Iris pigment epithelial cell (primary cell): ENCODE measurements around the gene PPP6R2.
"Not testable (repeated sequence)": the region's sequence is repeated elsewhere in the genome, so short reads cannot be mapped to it uniquely, and the experiment has no call there.

Experiments used
- DNase-seq: peaks from one replicate; pipeline ENCODE4 v3.0.0-alpha.2; 2011; ENCODE audit warnings: low read depth

The PPP6R2 gene

DNA sequence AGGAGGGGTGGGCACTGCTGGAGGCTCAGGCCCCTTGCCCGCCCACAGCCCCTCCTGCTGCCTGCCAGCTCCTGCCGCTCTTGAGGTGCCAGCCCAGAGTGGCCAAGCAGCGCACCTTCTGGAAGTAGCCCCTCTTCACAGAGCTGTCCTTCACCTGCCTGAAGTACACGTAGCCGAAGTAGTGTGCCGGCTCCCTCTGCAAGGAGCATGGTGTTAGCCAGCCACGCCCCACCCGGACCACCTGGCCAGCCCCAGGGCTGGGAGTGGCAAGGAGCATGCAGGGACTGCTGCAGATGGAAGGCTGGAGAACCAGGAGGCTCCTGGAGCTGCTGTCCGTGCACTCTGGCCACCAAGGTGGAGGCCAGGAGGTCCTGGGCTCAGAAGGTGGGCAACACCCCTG, 25.9 kb upstream of the PPP6R2 start:
- DNase-seq = no peak

DNA sequence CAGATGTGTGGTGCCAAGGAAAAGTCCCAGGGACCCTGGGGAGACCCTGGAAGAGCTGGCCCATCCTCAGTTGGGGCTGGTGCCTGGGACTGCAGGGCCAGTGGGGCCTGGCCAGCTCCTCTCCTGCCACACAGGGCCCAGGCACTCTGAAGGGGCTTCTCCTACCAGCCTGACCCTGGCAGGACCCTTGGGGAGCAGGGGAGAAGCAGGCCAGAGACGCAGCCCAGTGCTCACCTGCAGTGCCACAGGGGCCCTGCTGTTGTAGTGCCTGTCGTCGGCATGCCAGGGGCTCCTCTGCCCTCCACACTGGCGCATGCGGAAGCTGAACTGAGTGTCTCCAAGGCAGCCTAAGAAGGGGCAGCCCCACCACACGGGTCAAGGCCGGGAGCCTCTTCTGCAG, 25.5 kb upstream of the PPP6R2 start:
- DNase-seq = no peak

DNA sequence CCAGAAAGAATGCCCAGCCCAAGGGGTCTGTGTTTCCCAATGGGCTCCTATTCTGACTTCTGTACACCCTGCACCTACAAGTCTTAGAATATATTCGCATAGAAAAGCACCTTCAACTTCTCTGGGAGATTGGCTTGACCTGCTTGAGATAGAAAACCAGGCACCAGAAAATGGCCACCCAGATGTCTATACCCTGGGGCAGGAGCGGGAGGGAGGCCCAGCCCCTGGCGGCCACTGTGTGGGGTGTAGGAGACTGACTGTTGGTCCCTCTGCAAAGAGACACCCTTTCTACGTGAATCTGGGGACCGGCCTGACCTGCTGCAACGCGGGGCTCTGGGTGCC, 24.8 kb upstream of the PPP6R2 start:
- no peak for DNase-seq

DNA sequence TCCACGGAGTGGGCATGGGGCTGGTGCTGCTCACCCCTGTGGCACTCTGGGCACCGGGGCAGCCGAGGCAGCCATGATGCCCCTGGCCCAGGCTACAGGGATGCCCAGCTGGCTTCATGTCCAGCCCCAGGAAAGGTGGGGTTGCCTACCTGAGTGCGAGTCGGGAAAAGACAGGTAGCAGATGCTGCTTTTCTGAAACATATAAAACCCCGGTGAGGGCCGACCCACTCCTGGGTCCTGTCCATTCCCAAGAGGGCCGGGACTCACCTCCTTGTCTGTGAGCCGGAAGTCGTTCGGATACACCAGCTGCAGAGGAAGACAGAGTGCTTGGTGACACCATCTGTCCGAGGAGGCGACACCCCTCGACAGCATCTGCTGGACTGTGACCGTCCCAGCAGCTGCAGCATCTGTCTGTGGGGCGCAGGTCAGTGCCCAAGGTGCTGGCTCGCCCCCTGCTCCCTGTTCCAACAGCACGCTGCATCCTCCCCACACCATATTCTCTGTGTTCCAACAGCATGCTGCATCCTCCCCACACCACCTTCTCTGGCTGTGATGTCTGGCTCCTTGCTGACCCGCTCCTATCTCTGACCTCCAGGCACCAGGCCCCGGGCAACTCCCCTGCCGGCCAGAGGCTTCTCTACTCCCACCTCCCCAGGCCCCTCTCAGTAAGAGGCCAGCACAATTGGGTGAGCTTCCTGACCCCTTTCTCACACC, 24.3 kb upstream of the PPP6R2 start:
- DNase-seq = no peak

DNA sequence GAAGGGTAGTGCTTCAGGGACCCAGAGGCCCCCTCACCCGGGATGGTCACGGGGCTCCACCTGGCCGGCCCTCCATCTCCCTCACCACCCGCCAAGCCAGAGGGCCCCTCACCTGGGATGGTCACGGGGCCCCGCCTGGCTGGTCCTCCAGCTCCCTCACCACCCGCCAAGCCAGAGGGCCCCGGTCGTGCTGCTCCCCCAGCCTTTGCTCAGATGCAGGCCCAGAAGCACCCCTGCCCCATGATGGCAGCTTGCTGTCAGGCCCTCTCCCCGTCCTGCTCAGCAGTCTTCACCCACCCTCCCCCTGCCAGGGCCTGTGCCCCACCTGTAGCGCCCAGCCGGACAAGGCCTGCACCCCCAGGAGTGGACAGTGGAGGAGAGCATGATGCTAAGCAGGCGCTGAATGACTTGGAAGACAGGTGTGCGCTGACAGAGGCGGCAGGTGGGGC, 23.6 kb upstream of the PPP6R2 start:
- DNase-seq = no peak

DNA sequence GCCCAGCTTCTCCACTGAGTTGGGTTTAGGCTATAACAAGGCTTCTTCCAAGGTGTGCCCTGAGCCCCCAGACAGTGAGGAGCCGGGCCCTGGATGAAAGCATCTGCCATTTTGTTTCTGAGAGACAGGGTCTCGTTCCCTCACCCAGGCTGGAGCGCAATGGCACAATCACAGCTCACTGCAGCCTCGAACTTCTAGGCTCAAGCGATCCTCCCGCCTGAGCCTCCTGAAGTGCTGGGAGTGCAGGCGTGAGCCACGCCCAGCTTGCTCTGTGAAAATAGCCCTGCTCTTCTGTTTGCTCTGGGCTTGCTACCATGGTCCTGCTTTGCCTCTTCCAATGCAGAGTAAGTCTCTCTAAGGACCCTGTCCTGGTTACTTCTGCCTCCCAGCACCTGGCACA, 23.0 kb upstream of the PPP6R2 start:
- DNase-seq = no peak

DNA sequence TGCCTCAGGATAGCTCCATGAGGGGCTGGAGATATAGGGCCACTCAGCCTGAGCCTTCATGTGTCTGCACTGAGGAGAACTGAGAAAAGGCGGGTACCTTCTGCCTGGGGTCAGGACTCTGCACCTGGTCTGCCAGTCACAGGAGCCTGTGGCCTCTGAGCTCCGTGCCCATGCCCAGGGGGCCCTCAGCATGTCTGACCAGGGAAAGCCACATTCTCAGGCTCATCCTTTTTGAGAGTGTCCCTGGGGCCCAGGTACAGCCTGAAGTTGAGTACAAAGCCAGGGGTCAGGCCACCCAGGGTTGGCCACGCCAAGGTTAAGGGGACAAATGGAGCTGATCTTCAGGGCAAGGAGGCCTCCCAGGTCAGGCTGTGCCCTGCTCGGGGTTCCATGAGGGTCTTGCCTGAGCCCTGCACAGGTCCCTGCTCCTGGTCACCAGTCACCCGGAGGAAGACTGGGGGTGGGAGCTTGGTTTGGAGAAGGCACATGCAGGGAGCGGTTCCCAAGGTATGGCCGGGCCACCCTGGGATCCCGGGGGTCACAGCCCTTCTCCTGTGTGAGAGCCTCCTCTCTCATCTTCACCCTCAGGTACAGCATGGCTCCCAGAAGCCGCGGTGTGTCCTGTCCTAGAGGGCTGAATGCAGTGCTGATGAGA, 22.3 kb upstream of the PPP6R2 start:
- DNase-seq = no peak

DNA sequence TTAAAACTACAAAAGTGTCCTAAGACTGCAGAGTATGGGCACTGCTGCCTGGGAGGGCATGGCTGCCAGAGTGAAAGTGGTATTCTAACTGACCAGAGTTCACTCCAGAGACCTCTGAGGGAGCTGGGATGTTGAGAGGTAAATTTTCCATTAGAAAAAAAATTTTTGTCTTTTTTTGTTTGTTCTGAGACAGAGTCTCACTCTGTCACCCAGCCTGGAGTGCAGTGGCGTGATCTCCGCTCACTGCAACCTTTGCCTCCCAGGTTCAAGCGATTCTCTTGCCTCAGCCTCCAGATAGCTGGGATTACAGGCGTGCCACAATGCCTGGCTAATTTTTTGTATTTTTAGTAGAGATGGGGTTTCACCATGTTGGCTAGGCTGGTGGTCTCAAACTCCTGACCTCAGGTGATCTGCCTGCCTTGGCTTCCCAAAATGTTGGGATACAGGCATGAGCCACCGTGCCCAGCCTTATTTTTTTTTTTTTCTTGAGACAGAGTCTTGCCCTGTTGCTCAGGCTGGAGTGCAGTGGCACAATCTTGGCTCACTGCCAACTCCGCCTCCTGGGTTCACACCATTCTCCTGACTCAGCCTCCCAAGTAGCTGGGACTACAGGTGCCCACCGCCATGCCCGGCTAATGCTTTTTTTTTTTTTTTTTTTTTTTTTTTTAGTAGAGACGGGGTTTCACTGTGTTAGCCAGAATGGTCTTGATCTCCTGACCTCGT, 20.6 kb upstream of the PPP6R2 start:
- DNase-seq = not testable (repeated sequence)

DNA sequence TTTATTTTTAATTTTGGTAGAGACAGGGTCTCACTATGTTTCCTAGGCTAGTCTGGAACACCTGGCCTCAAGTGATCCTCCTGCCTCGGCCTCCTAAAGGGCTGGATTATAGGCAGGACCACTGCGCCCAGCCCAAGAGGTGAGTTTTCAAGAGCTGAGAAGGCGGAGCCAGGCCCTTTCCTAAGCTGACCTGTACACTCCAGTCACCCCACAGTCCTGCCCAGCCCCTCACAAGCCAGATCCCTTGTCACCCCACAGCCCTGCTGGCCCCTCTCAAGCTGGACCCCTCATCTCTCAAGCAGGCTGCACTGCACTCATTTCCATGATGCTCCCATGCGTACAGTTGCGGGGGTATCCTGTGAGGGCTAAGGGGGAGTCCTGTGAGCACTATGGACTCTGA, 19.2 kb upstream of the PPP6R2 start:
- no peak for DNase-seq

DNA sequence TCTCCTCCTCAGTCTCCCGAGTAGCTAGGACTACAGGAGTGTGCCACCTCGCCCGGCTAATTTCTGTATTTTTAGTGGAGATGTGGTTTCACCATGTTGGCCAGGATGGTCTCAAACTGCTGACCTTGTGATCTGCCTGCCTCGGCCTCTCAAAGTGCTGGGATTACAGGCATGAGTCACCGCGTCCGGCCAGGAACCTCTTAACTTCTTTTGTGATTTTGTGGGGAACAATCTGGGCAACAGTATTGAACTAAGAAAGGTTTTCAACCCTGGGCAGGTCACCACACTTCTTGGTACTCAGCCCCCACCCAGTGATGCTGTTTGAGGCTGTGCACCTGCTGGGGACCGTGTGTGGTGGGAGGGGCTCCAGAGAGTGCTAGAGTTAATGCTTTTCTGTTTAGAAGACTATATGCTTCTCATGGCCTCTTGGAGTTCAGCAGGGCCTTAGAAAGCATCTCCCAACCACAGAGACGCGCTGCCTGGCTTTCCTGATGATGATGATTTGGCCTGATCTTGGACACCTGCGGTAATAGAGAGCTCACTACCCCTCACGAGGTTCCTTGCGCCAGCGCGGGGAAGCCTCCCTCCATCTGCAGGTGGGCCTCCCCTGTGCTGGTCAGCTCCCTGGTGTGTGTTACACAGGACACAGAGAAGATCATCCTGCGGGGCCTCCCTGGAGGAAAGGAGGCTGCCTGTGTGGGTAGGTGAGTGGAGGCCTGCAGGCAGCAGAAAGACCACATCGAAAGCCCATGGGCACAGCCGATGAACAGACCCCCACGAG, 17.5 kb upstream of the PPP6R2 start:
- DNase-seq = no peak

DNA sequence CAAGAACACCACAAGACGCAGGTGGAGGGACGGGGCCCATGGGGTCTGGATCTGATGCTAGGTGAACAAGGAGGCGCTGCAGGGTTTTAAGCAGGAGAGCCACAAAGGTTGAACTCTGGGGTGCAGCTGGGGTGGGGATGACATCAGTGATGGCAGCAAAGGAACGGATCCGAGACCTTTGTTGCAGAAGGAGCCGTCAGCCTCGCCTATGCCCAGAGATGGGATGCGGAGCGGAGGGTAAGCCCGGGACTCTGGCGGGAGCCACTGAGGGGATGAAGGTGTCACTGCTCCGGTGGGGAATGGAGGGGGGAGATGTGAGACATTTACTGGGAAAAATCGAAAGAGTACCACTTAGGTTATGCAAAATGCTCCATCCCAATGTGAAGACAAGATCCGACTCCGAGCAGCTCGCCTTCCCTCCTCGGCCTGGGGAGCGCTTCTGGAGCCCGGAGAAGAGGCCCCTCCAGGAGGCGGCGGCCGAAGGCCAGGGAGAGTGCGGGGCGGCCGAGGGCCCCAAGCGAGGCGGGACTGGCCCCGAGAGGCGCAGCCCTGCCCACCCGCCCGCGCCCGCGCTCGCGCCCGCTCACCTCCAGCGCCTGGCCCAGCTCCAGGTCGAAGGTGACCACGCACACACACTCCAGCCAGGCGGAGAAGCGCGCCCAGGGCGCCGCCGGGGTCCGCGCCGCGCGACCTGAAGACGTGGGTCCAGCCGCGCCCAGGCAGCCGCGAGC, 16.7 kb upstream of the PPP6R2 start:
- no peak for DNase-seq

DNA sequence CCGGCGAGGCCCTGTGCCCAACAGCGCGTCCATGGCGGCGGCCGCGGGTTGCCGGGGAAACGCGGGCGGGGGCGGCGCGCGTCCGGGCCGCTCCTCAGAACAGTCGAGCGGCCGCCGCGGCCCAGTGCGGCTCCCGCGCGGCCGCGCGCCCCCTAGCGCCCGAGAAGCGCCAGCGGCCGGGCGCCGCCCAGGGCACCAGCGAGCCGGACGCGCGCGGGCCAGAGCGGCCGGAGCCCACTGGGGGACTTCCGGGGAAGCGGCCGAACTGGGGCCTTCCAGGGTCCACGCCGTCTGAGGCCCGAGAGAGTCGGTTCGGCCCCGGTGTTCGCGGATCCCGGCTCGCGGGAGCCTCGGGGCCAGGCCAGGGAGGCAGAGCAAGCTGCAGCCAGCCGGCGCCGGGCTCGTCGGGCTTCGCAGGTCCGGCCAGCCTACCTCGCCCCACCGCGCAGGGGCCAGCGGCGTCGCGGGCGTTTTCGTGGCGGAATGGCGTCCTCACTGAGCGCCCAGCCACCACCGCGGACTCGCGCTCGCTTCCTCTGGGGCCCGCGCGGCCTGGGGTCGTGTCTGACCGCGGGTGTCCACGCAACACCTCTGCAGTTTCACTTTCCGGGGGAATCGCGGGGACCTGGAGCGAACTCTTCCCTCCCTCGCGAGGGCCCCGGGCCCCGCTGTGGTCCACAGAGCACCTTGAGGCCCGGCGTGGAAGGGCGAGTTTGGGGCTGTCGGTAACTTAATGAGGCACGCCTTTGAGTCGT, 16.0 kb upstream of the PPP6R2 start, which contains the start of gene DENND6B:
TSS of gene DENND6B (minus strand) at position 57 of the 755 bp plus-strand sequence. CDS start at position 33, 24 bp downstream.
- DNase-seq = peak; percentile 74

DNA sequence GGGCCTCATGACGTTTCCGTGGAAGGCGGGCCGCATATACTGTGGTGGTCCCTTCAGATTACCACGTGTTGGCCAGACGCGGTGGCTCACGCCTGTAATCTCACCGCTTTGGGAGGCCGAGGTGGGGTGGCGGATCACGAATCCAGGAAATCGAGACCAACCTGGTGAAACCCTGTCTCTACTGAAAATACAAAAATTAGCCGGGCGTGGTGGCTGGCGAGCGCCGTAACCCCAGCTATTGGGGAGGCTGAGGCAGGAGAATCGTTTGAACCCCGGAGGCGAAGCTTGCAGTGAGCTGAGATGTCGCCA, 15.5 kb upstream of the PPP6R2 start:
- DNase-seq = no peak

DNA sequence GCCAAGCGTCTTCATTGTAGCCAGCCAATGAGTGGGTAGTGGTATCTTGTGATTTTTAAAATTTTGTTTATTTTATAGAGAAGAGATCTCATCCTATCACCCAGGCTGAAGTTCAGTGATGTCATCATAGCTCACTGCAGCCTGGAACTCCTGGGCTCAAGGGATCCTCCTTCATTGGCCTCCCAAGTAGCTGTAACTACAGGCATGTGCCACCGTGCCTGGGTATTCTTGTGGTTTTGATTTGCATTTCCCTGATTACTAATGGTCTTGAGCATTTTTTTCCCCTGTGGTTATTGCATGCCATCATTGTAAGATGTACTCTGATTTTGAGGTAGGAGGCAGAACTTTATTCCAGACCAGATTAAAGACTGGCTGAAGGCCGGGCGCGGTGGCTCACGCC, 13.9 kb upstream of the PPP6R2 start:
- peak; percentile 52 for DNase-seq

DNA sequence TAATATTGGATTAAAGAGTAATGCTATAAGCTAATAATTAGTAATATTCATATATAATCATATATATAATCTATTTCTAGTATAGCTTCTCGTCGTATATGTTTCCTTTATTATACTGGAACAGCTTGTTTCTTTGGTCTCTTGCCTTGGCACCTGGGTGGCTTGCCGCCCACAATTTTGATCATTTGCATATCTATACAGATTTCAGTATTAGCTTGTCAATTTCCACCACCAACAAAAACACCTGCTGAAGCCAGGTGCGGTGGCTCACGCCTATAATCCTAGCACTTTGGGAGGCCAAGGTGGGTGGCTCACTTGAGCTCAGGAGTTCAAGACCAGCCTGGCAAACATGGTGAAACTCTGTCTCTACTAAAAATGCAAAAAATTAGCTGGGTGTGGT, 8.7 kb upstream of the PPP6R2 start:
- not testable (repeated sequence) for DNase-seq

DNA sequence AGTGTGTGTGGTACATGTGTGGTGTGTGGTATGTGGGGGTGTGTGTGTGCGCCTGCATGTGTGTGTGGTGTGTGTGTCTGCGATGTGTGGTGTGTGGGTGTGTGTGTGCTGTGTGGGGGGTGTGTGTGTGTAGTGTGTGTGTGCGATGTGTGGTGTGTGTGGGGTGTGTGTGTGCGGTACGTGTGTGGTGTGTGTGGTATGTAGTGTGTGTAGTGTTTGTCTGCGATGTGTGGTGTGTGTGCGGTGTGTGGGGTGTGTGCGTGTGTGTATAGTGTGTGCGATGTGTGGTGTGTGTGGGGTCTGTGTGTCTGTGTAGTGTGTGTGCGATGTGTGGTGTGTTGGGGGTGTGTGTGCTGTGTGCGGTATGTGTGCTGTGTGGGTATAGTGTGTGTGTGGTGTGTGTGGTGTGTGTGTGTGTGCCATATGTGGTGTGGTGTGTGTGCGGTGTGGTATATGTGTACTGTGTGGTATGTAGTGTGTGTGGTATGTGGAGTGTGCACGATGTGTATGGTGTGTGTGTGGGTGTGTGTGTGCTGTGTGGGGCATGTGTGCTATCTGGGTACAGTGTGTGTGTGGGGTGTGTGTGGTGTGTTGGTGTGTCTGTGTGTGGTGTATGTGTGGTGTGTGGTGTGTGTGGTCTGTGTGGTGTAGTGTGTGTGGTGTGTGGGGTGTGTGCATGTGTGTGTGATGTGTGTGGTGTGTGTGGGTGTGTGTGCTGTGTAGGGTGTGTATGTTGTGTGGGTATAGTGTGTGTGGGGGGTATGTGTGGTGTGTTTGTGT, 5.7 kb upstream of the PPP6R2 start:
- DNase-seq = no peak

DNA sequence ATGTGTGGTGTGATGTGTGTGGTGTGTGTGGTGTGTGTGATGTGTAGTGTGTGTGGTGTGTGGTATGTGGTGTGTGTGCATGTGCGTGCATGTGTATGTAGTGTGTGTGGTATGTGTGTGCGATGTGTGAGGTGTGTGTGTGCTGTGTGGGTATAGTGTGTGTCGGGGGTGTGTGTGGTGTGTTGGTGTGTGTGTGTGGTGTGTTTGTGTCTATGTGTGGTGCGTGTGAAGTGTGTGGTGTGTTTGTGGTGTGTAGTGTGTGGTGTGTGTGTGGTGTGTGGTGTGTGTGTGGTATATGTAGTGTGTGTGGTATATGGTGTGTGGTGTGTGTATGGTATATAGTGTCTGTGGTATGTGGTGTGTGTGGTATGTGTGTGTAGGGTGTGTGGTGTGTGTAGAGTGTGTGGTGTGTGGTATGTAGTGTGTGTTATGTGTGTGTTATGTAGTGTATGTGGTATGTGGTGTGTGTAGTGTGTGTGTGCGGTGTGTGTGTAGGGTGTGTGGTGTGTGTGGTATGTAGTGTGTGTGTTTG, 5.0 kb upstream of the PPP6R2 start:
- DNase-seq = no peak

DNA sequence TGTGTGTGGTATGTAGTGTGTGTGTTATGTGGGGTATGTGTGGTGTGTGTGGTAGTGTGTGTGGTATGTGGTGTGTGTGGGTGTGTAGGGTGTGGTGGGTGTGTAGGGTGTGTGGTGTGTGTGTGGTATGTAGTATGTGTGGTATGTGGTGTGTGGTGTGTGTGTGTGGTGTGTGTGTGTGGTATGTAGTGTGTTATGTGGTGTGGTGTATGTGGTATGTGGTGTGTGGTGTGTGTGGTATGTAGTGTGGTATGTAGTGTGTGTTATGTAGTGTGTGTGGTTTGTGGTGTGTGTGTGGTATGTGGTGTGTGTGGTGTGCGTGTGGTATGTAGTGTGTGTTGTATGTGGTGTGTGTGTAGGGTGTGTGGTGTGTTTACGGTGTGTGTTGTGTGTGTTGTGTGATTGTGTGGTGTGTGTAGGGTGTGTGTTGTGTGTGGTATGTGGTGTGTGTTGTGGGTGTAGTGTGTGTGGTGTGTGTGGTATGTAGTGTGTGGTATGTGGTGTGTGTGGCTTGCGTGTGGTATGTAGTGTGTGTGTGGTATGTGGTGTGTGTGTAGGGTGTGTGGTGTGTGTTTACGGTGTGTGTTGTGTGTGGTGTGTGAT, 4.2 kb upstream of the PPP6R2 start:
- DNase-seq = no peak
